Liver (tissue), 9 donors: ENCODE data around the gene NDUFAF2. TPM values are rescaled to one million over a fixed set of nuclear protein-coding genes. Genes with fewer than 3 reads are reported as not detected.

Experiments used
- DNase-seq: peaks from one replicate; pipeline ENCODE4 v3.0.0-alpha.2; 2017; ENCODE audit warnings: low spot score
- H3K27ac ChIP-seq, 2 donors: one replicate each; pipeline ENCODE4 v1.7.0; 2013; ENCODE audit warnings: inconsistent platforms in 2 of 2, low read length in 2 of 2, control low read depth in 1 of 2, low read depth in 1 of 2, mild to moderate bottlenecking in 1 of 2
- H3K27me3 ChIP-seq, 4 donors: one replicate each; pipeline versions ENCODE4 v1.6.1 to v1.7.0; 2013; ENCODE audit warnings: low read length in 3 of 4, inconsistent platforms in 1 of 4, mild to moderate bottlenecking in 1 of 4, moderate library complexity in 1 of 4; ENCODE audit not compliant: control insufficient read depth in 4 of 4, insufficient read depth in 4 of 4
- H3K36me3 ChIP-seq, 4 donors: one replicate each; pipeline versions ENCODE4 v1.6.1 to v1.7.0; 2013; ENCODE audit warnings: low read length in 3 of 4, mild to moderate bottlenecking in 3 of 4, low read depth in 1 of 4, moderate library complexity in 1 of 4; ENCODE audit not compliant: control insufficient read depth in 4 of 4, insufficient read depth in 3 of 4
- H3K4me1 ChIP-seq, 4 donors: one replicate each; pipeline versions ENCODE4 v1.6.1 to v1.7.0; 2013; ENCODE audit warnings: low read length in 3 of 4, mild to moderate bottlenecking in 3 of 4, moderate library complexity in 1 of 4; ENCODE audit not compliant: control insufficient read depth in 4 of 4, insufficient read depth in 4 of 4
- H3K4me3 ChIP-seq, 3 donors: one replicate each; pipeline versions ENCODE4 v1.6.1 to v1.7.0; 2013; ENCODE audit warnings: low read length in 3 of 3, control low read depth in 1 of 3, low read depth in 1 of 3, mild to moderate bottlenecking in 1 of 3
- H3K9ac ChIP-seq, 2 donors: one replicate each; pipeline ENCODE4 v1.7.0; 2013; ENCODE audit warnings: low read length in 2 of 2, mild to moderate bottlenecking in 2 of 2, moderate library complexity in 2 of 2, control low read depth in 1 of 2, low read depth in 1 of 2
- H3K9me3 ChIP-seq, 4 donors: one replicate each; pipeline versions ENCODE4 v1.6.1 to v1.7.0; 2013; ENCODE audit warnings: low read length in 3 of 4; ENCODE audit not compliant: control insufficient read depth in 4 of 4
- ATF3 ChIP-seq: IDR thresholded peaks from 2 replicates; pipeline ENCODE4 v1.6.1; 2016; ENCODE audit warnings: antibody characterized with exemption
- CTCF ChIP-seq: fragments of 150-350 bp; IDR thresholded peaks from 2 replicates; pipeline ENCODE4 v1.5.1; 2017; ENCODE audit warnings: improper control_type of control experiment, low read depth, low read length; ENCODE audit not compliant: missing input control
- EGR1 ChIP-seq, 2 donors: IDR thresholded peaks; 2 replicates each; pipeline ENCODE4 v1.6.1; 2016 to 2018; ENCODE audit warnings: antibody characterized with exemption in 2 of 2, low read depth in 2 of 2
- FOXA1 ChIP-seq: IDR thresholded peaks from 2 replicates; pipeline ENCODE4 v1.6.1; 2016; ENCODE audit warnings: antibody characterized with exemption
- FOXA2 ChIP-seq: IDR thresholded peaks from 2 replicates; pipeline ENCODE4 v1.6.1; 2016; ENCODE audit warnings: antibody characterized with exemption
- GABPA ChIP-seq, 2 donors: IDR thresholded peaks in 1 of 2; conservative IDR thresholded peaks in 1 of 2; 2 replicates each; pipeline ENCODE4 v1.6.1; 2016; ENCODE audit warnings: antibody characterized with exemption in 2 of 2, mild to moderate bottlenecking in 1 of 2, moderate library complexity in 1 of 2
- HNF4A ChIP-seq, 2 donors: conservative IDR thresholded peaks; 2 replicates each; pipeline ENCODE4 v1.6.1; 2016; ENCODE audit warnings: antibody characterized with exemption in 2 of 2, mild to moderate bottlenecking in 2 of 2
- HNF4G ChIP-seq: IDR thresholded peaks from 2 replicates; pipeline ENCODE4 v1.6.1; 2016; ENCODE audit warnings: antibody characterized with exemption
- JUND ChIP-seq, 2 donors: IDR thresholded peaks; 2 replicates each; pipeline ENCODE4 v1.6.1; 2016; ENCODE audit warnings: antibody characterized with exemption in 2 of 2
- MAX ChIP-seq: IDR thresholded peaks from 2 replicates; pipeline ENCODE4 v1.6.1; 2016; ENCODE audit warnings: antibody characterized with exemption
- NR2F2 ChIP-seq: IDR thresholded peaks from 2 replicates; pipeline ENCODE4 v1.6.1; 2016; ENCODE audit warnings: antibody characterized with exemption
- RAD21 ChIP-seq, 2 donors: IDR thresholded peaks; 2 replicates each; pipeline ENCODE4 v1.6.1; 2016; ENCODE audit warnings: antibody characterized with exemption in 2 of 2, mild to moderate bottlenecking in 2 of 2
- REST ChIP-seq: IDR thresholded peaks from 2 replicates; pipeline ENCODE4 v1.6.1; 2016; ENCODE audit warnings: antibody characterized with exemption, mild to moderate bottlenecking
- RXRA ChIP-seq, 2 donors: IDR thresholded peaks; 2 replicates each; pipeline ENCODE4 v1.6.1; 2017 to 2018; ENCODE audit warnings: antibody characterized with exemption in 2 of 2, mild to moderate bottlenecking in 1 of 2
- SP1 ChIP-seq: IDR thresholded peaks from 2 replicates; pipeline ENCODE4 v1.6.1; 2018; ENCODE audit warnings: antibody characterized with exemption, mild to moderate bottlenecking
- TAF1 ChIP-seq: conservative IDR thresholded peaks from 2 replicates; pipeline ENCODE4 v1.6.1; 2016; ENCODE audit warnings: antibody characterized with exemption, mild to moderate bottlenecking
- YY1 ChIP-seq: IDR thresholded peaks from 2 replicates; pipeline ENCODE4 v1.6.1; 2016; ENCODE audit warnings: antibody characterized with exemption, mild to moderate bottlenecking
- ZBTB33 ChIP-seq: IDR thresholded peaks from 2 replicates; pipeline ENCODE4 v1.6.1; 2016; ENCODE audit warnings: antibody characterized with exemption
- polyA plus RNA-seq, 2 donors: library from polyadenylated mRNA; stranded (reverse) in 1 of 2; unstranded in 1 of 2; fragments of 200-250 nt in 1 of 2; fragments of >200 nt in 1 of 2; fragmentation: Nextera tagmentation in 1 of 2; extraction: Ambion mirVana in 1 of 2; gene quantifications; one replicate each; pipeline versions ENCODE4 v1.2.1 to v1.2.3, GENCODE V29; 2013 to 2015
- total RNA-seq, 2 donors: library from RNA; depleted of rRNA; stranded (reverse); fragments of >200 nt; gene quantifications; one replicate each; pipeline ENCODE4 v1.2.3, GENCODE V29; 2014
- donor health status: healthy.
- donor health status: healthy.
- donor health status: healthy.
- donor health status: healthy.
- donor health status: healthy.

NDUFAF2 gene
- total and polyA plus RNA-seq, 4 donors, result 4.3 to 21.3 (median 12.5) TPM

GRCh38 chr5:60958088-60958487, 13.1 kb downstream of the NDUFAF2 start:
- TF ChIP-seq FOXA2 (no peak), HNF4A (conservative IDR thresholded peaks at IDR 0.05) (no peak), JUND (IDR thresholded peaks at IDR 0.05) (no peak), CTCF (no peak), ATF3 (no peak), HNF4G (no peak), MAX (no peak), YY1 (no peak), TAF1 (no peak), RAD21 (IDR thresholded peaks at IDR 0.05) (no peak), EGR1 (IDR thresholded peaks at IDR 0.05; ENCODE audit: low read depth in 2 of 2) (no peak), FOXA1 (no peak), REST (no peak), GABPA (IDR thresholded peaks at IDR 0.05 in 1 of 2, conservative IDR thresholded peaks at IDR 0.05 in 1 of 2) (no peak), SP1 (no peak), RXRA (IDR thresholded peaks at IDR 0.05) (no peak), NR2F2 (no peak), ZBTB33 (no peak)
- no peaks in the 10 kb centered on the region for H3K27me3 ChIP-seq
- no peaks in the 10 kb centered on the region for H3K36me3 ChIP-seq
- H3K9me3 ChIP-seq, result peaks cover 0 to 6% (median 0%) of the 10 kb centered on the region in 4 donors
- DNase-seq, result no peak
- no peak overlapping the region for H3K27ac ChIP-seq
- H3K4me1 ChIP-seq, result no peaks in the 10 kb centered on the region
- H3K9ac ChIP-seq, result no peak overlapping the region
- H3K4me3 ChIP-seq, result no peak overlapping the region
